SH-SY5Y (cell line): ENCODE results near the gene DPPA3.

Source experiments
- GATA2 ChIP-seq: IDR thresholded peaks from 2 replicates; pipeline ENCODE4 v1.6.1; 2011; ENCODE audit warnings: mild to moderate bottlenecking, low read depth, low read length
- GATA3 ChIP-seq: IDR thresholded peaks from 2 replicates; pipeline ENCODE4 v1.6.1; 2011; ENCODE audit warnings: low read depth, mild to moderate bottlenecking, low read length, moderate library complexity

The DPPA3 gene

GRCh38 chr12:7711133-7711532 lies at the start of gene DPPA3:
TSS of gene DPPA3 (plus strand) at chr12:7711433. CDS start at chr12:7711571, 138 bp downstream.
- TF ChIP-seq GATA3 (no peak), GATA2 (no peak)

GRCh38 chr12:7661741-7662140 lies 49.5 kb upstream of the DPPA3 start:
- TF ChIP-seq GATA3 = no peak
- TF ChIP-seq GATA2 = no peak

GRCh38 chr12:7666595-7666994 lies 44.6 kb upstream of the DPPA3 start:
- TF ChIP-seq GATA3 = no peak
- no peak for TF ChIP-seq GATA2

GRCh38 chr12:7667125-7667524 lies 44.1 kb upstream of the DPPA3 start:
- TF ChIP-seq GATA3 (no peak), GATA2 (no peak)

DNA sequence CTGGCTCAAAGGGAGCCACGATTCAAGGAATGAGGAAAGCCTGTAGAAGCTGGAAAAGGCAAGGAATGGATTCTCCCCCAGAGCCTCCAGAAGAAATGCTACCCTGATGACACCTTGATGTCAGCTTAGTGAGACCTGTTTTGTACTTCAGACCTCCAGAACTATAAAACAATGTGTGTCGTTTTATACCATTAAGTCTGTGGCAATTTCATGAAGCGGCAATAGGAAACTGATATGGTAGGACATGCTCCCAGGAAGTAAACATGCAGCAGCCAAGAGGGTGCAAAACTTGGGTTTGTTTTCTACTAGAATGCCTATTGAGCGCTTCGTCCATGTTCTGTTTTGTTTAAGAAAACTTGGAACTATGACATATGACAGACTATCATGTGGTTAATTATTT lies 43.1 kb upstream of the DPPA3 start:
- TF ChIP-seq GATA2 = no peak
- no peak for TF ChIP-seq GATA3

GRCh38 chr12:7678744-7679143 lies 32.5 kb upstream of the DPPA3 start:
- TF ChIP-seq GATA3 = no peak
- TF ChIP-seq GATA2 = no peak

- TF ChIP-seq GATA2 = no peak
- no peak for TF ChIP-seq GATA3
Observed at GRCh38 chr12:7679251-7680045, 31.8 kb upstream of the DPPA3 start.

GRCh38 chr12:7681535-7681934 lies 29.7 kb upstream of the DPPA3 start:
- TF ChIP-seq GATA3 (no peak), GATA2 (no peak)

GRCh38 chr12:7693793-7694192 lies 17.4 kb upstream of the DPPA3 start:
- TF ChIP-seq GATA3 = no peak
- no peak for TF ChIP-seq GATA2

GRCh38 chr12:7694556-7695236 lies 16.5 kb upstream of the DPPA3 start:
- TF ChIP-seq GATA3 = no peak
- TF ChIP-seq GATA2 = no peak

DNA sequence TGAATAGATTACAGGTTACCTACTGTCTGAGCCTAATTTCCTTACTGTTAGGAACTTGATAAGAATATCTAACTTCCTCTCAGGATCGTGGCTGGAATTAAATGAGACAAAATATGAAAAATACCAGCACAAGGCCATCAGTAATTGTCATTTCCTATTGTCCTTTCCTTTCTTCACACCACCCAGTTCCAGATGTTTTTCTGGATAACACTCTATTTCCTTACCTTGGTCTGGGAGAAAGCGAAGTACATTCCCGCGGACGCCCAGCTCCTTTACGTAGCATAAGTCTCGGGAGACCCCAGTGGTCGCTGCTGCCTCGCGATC lies 16.0 kb upstream of the DPPA3 start:
- no peak for TF ChIP-seq GATA3
- TF ChIP-seq GATA2 = no peak

DNA sequence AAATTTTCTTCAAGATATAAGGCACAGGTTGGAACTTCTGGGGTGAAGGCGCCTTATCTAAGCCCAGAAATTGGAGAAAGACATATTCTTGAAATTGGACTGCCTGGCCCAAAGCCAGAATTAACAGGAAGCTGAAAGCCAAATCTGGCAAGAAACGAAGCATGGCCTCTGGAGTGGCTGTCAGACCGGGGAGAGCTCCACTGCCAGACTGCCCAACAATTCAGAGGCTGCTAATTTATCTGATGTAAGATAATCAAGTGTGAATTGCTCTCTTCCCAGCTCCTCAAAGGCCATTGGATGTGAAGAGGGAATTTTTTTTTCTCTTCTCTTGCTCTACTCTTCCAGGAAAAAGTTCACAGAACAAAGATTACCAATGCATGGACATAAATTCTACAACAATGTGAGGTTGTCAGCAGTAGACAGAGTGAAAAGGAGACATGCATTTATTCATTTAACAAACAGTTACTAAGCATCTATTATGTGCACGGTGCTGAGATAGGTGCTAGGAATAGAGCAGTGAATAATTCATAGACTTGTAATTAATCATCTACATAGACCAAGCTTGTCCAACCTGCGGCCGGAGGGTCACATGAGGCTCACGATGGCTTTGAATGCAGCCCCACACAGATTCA lies 15.6 kb upstream of the DPPA3 start, which contains the start of gene GDF3:
TSS of gene GDF3 (minus strand) at position 210 of the 632 bp plus-strand sequence. CDS start at position 163, 47 bp downstream.
- TF ChIP-seq GATA3 (no peak), GATA2 (no peak)

- TF ChIP-seq GATA3 (no peak), GATA2 (no peak)
Observed at GRCh38 chr12:7705846-7706245, 5.4 kb upstream of the DPPA3 start.

GRCh38 chr12:7709969-7710675 lies 1.1 kb upstream of the DPPA3 start:
- TF ChIP-seq GATA2 (no peak), GATA3 (no peak)
